ENCODE measurements around the gene EFHC2. TPM values are rescaled to one million over a fixed set of nuclear protein-coding genes. Genes with fewer than 3 reads are reported as not detected.

EFHC2 gene
- polyA plus RNA-seq, 1 donor from 2014 or later = 0.22 TPM

- no peaks in the 10 kb centered on the region for H3K36me3 ChIP-seq (ENCODE audit: insufficient read depth, low read length)
- H3K9me3 ChIP-seq (ENCODE audit: low read length) = no peaks in the 10 kb centered on the region
- no peaks in the 10 kb centered on the region for H4K20me1 ChIP-seq (ENCODE audit: insufficient read depth)
Measured at GRCh38 chrX:44106864-44107263, 236.6 kb downstream of the EFHC2 start.

DNA sequence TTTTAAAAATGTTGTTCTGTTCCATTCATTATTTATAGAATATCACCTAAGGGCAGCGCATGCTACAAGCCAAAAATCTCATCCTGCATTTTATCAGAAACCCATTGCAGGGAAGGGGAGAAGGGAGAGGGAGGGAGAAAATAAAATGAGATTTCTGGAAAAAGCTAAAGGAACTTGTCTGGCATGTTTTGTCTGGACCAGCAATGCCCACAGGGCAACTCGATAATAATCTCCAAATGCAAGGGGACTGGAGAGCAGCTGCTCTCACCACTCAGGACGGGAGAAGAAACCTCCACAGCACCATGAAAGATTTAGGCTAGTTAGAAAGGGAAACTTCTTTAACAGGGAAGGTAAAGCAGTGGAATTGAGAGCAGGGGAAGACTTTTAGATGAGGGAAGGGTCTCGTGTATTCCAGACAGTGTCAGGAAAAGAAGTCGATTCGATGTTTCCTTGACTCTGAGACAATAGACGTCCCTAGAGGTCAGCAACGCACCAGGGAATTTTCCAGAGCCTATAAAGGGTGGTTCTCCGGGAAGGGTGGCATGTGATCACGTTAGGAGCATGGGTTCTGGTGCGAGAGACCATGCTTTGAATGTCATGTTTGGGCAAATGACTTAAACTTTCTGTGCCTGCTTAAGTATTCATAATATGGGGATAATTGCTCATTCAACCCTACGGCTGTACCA, 238.1 kb downstream of the EFHC2 start:
- Histone ChIP-seq H3K9ac (ENCODE audit: low read length) (no peak overlapping the region), H3K4me2 (ENCODE audit: low read length) (no peak overlapping the region), H3K4me3 (ENCODE audit: low read length) (no peak overlapping the region), H3K27me3 (ENCODE audit: insufficient read depth, low read depth, low read length) (no peaks in the 10 kb centered on the region), H3K79me2 (replicated peaks; ENCODE audit: insufficient read depth, low read length) (no peaks in the 10 kb centered on the region), H3K36me3 (ENCODE audit: insufficient read depth, low read length) (no peaks in the 10 kb centered on the region), H3K27ac (ENCODE audit: low read length) (no peak overlapping the region), H4K20me1 (ENCODE audit: insufficient read depth) (no peaks in the 10 kb centered on the region), H3F3A (ENCODE audit: insufficient read depth, low read length, poor library complexity, severe bottlenecking) (no peaks in the 10 kb centered on the region), H3K9me3 (ENCODE audit: low read length) (no peaks in the 10 kb centered on the region), H3K9me2 (ENCODE audit: insufficient read depth, low read length) (no peaks in the 10 kb centered on the region), H2AFZ (ENCODE audit: low read depth, low read length) (no peak overlapping the region)
- no peak for TF ChIP-seq EP300 (conservative IDR thresholded peaks at IDR 0.05; ENCODE audit: poor library complexity, severe bottlenecking)
- TF ChIP-seq TAF1 (IDR thresholded peaks at IDR 0.05; ENCODE audit: low read depth) = no peak
- TF ChIP-seq, protein P1, sequence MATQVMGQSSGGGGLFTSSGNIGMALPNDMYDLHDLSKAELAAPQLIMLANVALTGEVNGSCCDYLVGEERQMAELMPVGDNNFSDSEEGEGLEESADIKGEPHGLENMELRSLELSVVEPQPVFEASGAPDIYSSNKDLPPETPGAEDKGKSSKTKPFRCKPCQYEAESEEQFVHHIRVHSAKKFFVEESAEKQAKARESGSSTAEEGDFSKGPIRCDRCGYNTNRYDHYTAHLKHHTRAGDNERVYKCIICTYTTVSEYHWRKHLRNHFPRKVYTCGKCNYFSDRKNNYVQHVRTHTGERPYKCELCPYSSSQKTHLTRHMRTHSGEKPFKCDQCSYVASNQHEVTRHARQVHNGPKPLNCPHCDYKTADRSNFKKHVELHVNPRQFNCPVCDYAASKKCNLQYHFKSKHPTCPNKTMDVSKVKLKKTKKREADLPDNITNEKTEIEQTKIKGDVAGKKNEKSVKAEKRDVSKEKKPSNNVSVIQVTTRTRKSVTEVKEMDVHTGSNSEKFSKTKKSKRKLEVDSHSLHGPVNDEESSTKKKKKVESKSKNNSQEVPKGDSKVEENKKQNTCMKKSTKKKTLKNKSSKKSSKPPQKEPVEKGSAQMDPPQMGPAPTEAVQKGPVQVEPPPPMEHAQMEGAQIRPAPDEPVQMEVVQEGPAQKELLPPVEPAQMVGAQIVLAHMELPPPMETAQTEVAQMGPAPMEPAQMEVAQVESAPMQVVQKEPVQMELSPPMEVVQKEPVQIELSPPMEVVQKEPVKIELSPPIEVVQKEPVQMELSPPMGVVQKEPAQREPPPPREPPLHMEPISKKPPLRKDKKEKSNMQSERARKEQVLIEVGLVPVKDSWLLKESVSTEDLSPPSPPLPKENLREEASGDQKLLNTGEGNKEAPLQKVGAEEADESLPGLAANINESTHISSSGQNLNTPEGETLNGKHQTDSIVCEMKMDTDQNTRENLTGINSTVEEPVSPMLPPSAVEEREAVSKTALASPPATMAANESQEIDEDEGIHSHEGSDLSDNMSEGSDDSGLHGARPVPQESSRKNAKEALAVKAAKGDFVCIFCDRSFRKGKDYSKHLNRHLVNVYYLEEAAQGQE (IDR thresholded peaks at IDR 0.05; ENCODE audit: borderline replicate concordance) = no peak
- no peak for TF ChIP-seq EZH2 (IDR thresholded peaks at IDR 0.05; ENCODE audit: borderline replicate concordance, insufficient read depth, low read length, poor library complexity, severe bottlenecking)
- TF ChIP-seq SMC3 (conservative IDR thresholded peaks at IDR 0.05; ENCODE audit: poor library complexity) = no peak
- no peak for TF ChIP-seq RAD21 (conservative IDR thresholded peaks at IDR 0.05)
- TF ChIP-seq, protein P2, sequence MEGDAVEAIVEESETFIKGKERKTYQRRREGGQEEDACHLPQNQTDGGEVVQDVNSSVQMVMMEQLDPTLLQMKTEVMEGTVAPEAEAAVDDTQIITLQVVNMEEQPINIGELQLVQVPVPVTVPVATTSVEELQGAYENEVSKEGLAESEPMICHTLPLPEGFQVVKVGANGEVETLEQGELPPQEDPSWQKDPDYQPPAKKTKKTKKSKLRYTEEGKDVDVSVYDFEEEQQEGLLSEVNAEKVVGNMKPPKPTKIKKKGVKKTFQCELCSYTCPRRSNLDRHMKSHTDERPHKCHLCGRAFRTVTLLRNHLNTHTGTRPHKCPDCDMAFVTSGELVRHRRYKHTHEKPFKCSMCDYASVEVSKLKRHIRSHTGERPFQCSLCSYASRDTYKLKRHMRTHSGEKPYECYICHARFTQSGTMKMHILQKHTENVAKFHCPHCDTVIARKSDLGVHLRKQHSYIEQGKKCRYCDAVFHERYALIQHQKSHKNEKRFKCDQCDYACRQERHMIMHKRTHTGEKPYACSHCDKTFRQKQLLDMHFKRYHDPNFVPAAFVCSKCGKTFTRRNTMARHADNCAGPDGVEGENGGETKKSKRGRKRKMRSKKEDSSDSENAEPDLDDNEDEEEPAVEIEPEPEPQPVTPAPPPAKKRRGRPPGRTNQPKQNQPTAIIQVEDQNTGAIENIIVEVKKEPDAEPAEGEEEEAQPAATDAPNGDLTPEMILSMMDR (IDR thresholded peaks at IDR 0.05; ENCODE audit: poor library complexity, severe bottlenecking) = no peak
- no peak for TF ChIP-seq MXI1 (conservative IDR thresholded peaks at IDR 0.05; ENCODE audit: poor library complexity, severe bottlenecking)
- TF ChIP-seq POLR2AphosphoS5 (IDR thresholded peaks at IDR 0.05) = no peak

More at GRCh38 chrX:44106864-44107263, 236.6 kb downstream of the EFHC2 start:
- no peaks in the 10 kb centered on the region for H3K27me3 ChIP-seq (ENCODE audit: insufficient read depth, low read depth, low read length)
- no peak overlapping the region for H3K27ac ChIP-seq (ENCODE audit: low read length)
- no peaks in the 10 kb centered on the region for H3K9me2 ChIP-seq (ENCODE audit: insufficient read depth, low read length)
- H3K4me3 ChIP-seq (ENCODE audit: low read length) = no peak overlapping the region
- H3K4me2 ChIP-seq (ENCODE audit: low read length) = no peak overlapping the region
- TF ChIP-seq, protein P1 (IDR thresholded peaks at IDR 0.05; ENCODE audit: borderline replicate concordance) = no peak
- TF ChIP-seq SMC3 (conservative IDR thresholded peaks at IDR 0.05; ENCODE audit: poor library complexity) (no peak), RAD21 (conservative IDR thresholded peaks at IDR 0.05) (no peak), EZH2 (IDR thresholded peaks at IDR 0.05; ENCODE audit: borderline replicate concordance, insufficient read depth, low read length, poor library complexity, severe bottlenecking) (no peak), TAF1 (IDR thresholded peaks at IDR 0.05; ENCODE audit: low read depth) (no peak), MXI1 (conservative IDR thresholded peaks at IDR 0.05; ENCODE audit: poor library complexity, severe bottlenecking) (no peak), EP300 (conservative IDR thresholded peaks at IDR 0.05; ENCODE audit: poor library complexity, severe bottlenecking) (no peak), POLR2AphosphoS5 (IDR thresholded peaks at IDR 0.05) (no peak)
- TF ChIP-seq, protein P2 (IDR thresholded peaks at IDR 0.05; ENCODE audit: poor library complexity, severe bottlenecking) = no peak
- no peaks in the 10 kb centered on the region for H3F3A ChIP-seq (ENCODE audit: insufficient read depth, low read length, poor library complexity, severe bottlenecking)
- H2AFZ ChIP-seq (ENCODE audit: low read depth, low read length) = no peak overlapping the region
- H3K79me2 ChIP-seq (replicated peaks; ENCODE audit: insufficient read depth, low read length) = no peaks in the 10 kb centered on the region
- no peak overlapping the region for H3K9ac ChIP-seq (ENCODE audit: low read length)
